Tibial nerve (tissue), 4 donors: ENCODE measurements around the gene IDH3G. TPM values are rescaled to one million over a fixed set of nuclear protein-coding genes. Genes with fewer than 3 reads are reported as not detected.

ENCODE experiments used
- DNase-seq, 2 donors: peaks; one replicate each; pipeline ENCODE4 v3.0.0-alpha.2; 2019; ENCODE audit warnings: low spot score in 2 of 2
- H3K27ac ChIP-seq, 4 donors: fragments of 200-600 bp; sonication (generic) in 3 of 4; one replicate each; pipeline ENCODE4 v1.5.1; 2017 to 2019; ENCODE audit warnings: mild to moderate bottlenecking in 1 of 4
- H3K27me3 ChIP-seq, 2 donors: fragments of 200-600 bp; sonication (generic) in 1 of 2; one replicate each; pipeline versions ENCODE4 v1.5.1 to v1.6.0; 2017 to 2019
- H3K36me3 ChIP-seq, 3 donors: fragments of 200-600 bp; sonication (generic); one replicate each; pipeline ENCODE4 v1.5.1; 2018 to 2019
- H3K4me1 ChIP-seq, 4 donors: fragments of 200-600 bp; sonication (generic) in 3 of 4; one replicate each; pipeline ENCODE4 v1.5.1; 2017 to 2019
- H3K4me3 ChIP-seq, 4 donors: fragments of 200-600 bp; sonication (generic) in 3 of 4; one replicate each; pipeline ENCODE4 v1.5.1; 2017 to 2019; ENCODE audit warnings: mild to moderate bottlenecking in 1 of 4, moderate library complexity in 1 of 4
- H3K9me3 ChIP-seq, 4 donors: fragments of 200-600 bp; sonication (generic) in 3 of 4; one replicate each; pipeline ENCODE4 v1.5.1; 2017 to 2019
- EP300 ChIP-seq, 2 donors: sonication (generic); formaldehyde crosslinking; IDR thresholded peaks; one replicate each; pipeline ENCODE4 v1.6.1; 2017; ENCODE audit warnings: antibody characterized with exemption in 2 of 2, mild to moderate bottlenecking in 1 of 2
- POLR2A ChIP-seq, 2 donors: fragments of 450-650 bp; IDR thresholded peaks; one replicate each; pipeline ENCODE4 v1.6.1; 2017; ENCODE audit warnings: antibody characterized with exemption in 2 of 2, mild to moderate bottlenecking in 2 of 2, moderate library complexity in 2 of 2
- WGBS, 2 donors: methylation state at CpG; one replicate each; pipeline ENCODE4 v1.1.5; 2018; 5-methylcytosine and 5-hydroxymethylcytosine counted together
- total RNA-seq, 4 donors: library from RNA; depleted of rRNA; stranded (reverse); fragments of >200 nt; gene quantifications; one replicate each; pipeline ENCODE4 v1.1.0, GENCODE V29; 2016
- TF ChIP-seq, protein P1 (sequence below), 5 experiments: fragments of 200-600 bp in 3 of 5; fragments of 450-650 bp in 2 of 5; sonication (generic) in 3 of 5; IDR thresholded peaks; one replicate each; pipeline ENCODE4 v1.5.1; 2016 to 2019; ENCODE audit warnings: antibody characterized with exemption in 5 of 5, mild to moderate bottlenecking in 3 of 5, moderate library complexity in 2 of 5

IDH3G gene
- total RNA-seq, result 100 to 1,000 TPM in 1 of 4 donors, 10 to 100 TPM in 3; 48.9 to 101 (median 83.2) TPM

DNA sequence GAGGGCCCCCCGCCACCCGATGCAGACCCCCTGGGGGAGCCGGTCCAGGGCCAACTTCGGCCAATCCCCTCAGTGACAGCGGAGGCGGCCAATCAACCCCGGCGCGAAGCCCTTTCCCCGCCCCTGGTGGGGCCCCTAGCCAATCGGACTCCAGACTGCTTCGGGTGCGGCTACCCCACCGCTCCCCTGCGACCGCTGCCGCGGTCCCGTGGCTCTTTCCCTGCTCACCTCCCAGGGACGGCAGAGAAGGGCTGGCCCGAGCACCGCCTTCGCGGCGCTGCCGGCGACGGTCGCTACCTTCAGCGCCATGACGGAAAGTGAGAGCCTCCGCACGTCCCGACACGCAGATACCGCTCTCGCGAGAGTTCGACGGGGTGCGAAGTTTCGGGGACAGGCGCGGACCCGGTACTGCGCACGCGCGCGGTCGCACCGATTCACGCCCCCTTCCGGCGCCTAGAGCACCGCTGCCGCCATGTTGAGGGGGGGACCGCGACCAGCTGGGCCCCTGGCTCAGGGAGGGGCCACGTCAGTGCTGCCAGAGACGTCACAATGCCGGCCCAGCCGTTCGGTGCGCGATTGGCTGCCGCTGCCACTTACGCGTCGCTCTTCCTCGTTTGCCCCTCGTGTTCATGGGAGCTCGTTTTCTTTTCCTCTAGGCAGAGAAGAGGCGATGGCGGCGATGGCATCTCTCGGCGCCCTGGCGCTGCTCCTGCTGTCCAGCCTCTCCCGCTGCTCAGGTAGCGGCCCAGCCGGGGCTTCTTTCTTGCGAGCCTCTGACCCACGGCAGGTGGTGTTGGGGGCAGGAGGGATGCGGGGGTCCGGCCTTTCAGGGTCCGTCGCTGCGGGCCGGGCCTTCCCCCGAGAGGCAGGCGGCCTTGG, at the start of gene IDH3G, which contains the start of gene SSR4:
TSS of gene IDH3G (minus strand) at position 358 of the 879 bp plus-strand sequence. CDS start at position 309, 49 bp downstream.
TSS of gene SSR4 (plus strand) at position 651 of the 879 bp plus-strand sequence. CDS start at position 671, 20 bp downstream.
- Histone ChIP-seq H3K27ac (peak within 1 kb of the TSS; percentile 82 to 95 (median 94)), H3K4me3 (peak within 1 kb of the TSS; percentile 57 to 73 (median 66)), H3K27me3 (no peaks in the 10 kb centered on the region), H3K9me3 (no peaks in the 10 kb centered on the region), H3K36me3 (peaks cover 0 to 36% (median 0%) of the 10 kb centered on the region in 3 donors), H3K4me1 (peaks cover 0 to 32% (median 3%) of the 10 kb centered on the region in 4 donors)
- TF ChIP-seq, protein P1, sequence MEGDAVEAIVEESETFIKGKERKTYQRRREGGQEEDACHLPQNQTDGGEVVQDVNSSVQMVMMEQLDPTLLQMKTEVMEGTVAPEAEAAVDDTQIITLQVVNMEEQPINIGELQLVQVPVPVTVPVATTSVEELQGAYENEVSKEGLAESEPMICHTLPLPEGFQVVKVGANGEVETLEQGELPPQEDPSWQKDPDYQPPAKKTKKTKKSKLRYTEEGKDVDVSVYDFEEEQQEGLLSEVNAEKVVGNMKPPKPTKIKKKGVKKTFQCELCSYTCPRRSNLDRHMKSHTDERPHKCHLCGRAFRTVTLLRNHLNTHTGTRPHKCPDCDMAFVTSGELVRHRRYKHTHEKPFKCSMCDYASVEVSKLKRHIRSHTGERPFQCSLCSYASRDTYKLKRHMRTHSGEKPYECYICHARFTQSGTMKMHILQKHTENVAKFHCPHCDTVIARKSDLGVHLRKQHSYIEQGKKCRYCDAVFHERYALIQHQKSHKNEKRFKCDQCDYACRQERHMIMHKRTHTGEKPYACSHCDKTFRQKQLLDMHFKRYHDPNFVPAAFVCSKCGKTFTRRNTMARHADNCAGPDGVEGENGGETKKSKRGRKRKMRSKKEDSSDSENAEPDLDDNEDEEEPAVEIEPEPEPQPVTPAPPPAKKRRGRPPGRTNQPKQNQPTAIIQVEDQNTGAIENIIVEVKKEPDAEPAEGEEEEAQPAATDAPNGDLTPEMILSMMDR (IDR thresholded peaks at IDR 0.05), result peak in 2 of 5 experiments; percentile 27 to 45
- TF ChIP-seq EP300 (IDR thresholded peaks at IDR 0.05) (peak; percentile 66 to 82), POLR2A (IDR thresholded peaks at IDR 0.05) (peak in 1 of 2 donors; percentile 50)
- 0 to 43% methylated on average over 13 to 88 of the region's 92 CpGs for WGBS, 2 donors
- DNase-seq, result peak; percentile 85 to 87

DNA sequence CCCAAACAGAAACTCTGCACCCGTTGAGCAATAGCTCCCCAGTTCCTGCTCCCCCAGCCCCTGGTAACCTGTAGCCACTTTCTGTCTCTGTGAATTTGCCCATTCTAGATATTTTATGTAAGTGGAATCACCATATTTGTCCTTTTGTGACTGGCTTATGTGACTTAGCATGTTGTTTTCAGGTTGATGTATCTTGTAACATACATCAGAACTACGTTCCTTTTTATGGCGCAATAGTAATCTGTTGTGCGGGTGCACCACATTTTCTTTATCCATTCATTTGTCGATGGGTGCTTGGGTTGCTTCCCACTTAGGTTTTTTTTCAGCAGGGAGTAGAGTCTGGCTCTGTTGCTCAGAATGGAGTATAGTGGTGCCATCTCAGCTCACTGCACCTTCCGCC, 42.7 kb upstream of the IDH3G start:
- Histone ChIP-seq H3K4me3 (no peak overlapping the region), H3K4me1 (no peaks in the 10 kb centered on the region), H3K27ac (no peak overlapping the region), H3K27me3 (peaks cover 0 to 28% of the 10 kb centered on the region in 2 donors), H3K36me3 (no peaks in the 10 kb centered on the region), H3K9me3 (no peaks in the 10 kb centered on the region)
- DNase-seq, result no peak
- 90 to 91% methylated on average over 6 of the region's 6 CpGs for WGBS, 2 donors
- no peak for TF ChIP-seq POLR2A (IDR thresholded peaks at IDR 0.05)
- TF ChIP-seq, protein P1 (IDR thresholded peaks at IDR 0.05), result no peak
- TF ChIP-seq EP300 (IDR thresholded peaks at IDR 0.05), result no peak

DNA sequence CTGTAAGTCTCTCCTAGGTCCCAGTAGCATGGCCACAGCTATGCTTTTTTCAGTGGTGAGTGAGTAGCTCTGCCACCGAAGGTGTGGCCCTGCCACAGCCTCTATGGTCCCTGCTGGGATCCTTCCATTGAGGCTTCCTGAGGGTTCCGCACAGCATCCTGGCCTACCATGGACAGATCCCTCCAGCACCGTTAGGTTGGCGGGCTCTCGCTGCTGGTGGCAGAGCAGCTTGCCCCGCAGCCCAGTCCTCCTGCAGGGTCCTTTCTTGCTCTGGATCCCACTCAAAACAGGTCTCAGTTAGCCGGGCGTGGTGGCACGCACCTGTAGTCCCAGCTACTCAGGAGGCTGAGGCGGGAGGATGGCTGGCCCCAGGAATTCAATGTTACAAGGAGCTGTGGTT, 38.6 kb upstream of the IDH3G start:
- Histone ChIP-seq H3K4me3 (no peak overlapping the region), H3K36me3 (no peaks in the 10 kb centered on the region), H3K9me3 (no peaks in the 10 kb centered on the region), H3K4me1 (peaks cover 0 to 13% (median 0%) of the 10 kb centered on the region in 4 donors), H3K27ac (no peak overlapping the region), H3K27me3 (peaks cover 0 to 29% of the 10 kb centered on the region in 2 donors)
- TF ChIP-seq EP300 (IDR thresholded peaks at IDR 0.05) (no peak), POLR2A (IDR thresholded peaks at IDR 0.05) (no peak)
- TF ChIP-seq, protein P1 (IDR thresholded peaks at IDR 0.05), result no peak
- no peak for DNase-seq
- WGBS, 2 donors, result 93% methylated on average over 9 of the region's 10 CpGs; no CpG with 5 or more reads in 1 of the 2 donors

DNA sequence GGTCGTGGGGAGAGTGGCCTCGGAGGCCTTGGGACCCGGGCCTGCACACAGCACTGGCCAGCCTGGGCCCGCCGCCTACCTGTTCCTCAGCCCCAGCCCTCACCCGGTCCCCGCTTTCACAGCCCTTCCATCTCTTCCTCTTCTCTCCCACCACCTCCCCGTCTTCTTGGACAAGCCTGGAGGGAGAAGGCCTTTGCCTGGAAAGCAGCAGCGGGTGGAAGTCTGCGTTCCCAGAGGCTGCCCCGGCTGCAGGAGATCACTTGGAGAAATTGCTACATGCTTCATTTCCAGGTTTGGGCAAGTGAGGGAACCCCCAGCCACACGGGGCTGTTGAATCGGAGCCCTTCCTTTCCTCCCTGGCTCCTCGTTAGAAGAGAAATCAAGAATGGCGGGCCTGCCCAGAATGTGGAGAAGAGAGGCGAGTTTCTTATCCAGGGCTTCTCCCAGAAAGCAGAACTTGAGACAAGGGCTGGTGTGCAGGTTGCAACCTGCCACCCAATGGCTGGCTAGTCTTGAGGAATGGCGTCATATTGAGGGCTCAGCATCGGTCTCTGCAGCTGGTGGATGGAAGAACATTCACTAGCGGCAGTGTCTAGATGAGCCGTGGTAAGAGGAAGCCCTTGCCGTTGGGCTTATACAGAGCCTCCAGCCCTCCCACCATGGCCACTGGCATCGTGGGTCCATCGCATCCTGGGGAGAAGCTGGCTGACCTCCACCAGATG, 37.4 kb upstream of the IDH3G start:
- no peaks in the 10 kb centered on the region for H3K9me3 ChIP-seq
- peaks cover 0 to 29% of the 10 kb centered on the region in 2 donors for H3K27me3 ChIP-seq
- H3K27ac ChIP-seq, result peak overlapping the region in 1 of 4 donors; percentile 17
- WGBS, 2 donors, result 66 to 85% methylated on average over 11 to 23 of the region's 23 CpGs
- H3K4me3 ChIP-seq, result no peak overlapping the region
- TF ChIP-seq POLR2A (IDR thresholded peaks at IDR 0.05), result no peak
- TF ChIP-seq, protein P1 (IDR thresholded peaks at IDR 0.05), result no peak
- TF ChIP-seq EP300 (IDR thresholded peaks at IDR 0.05), result no peak
- no peak for DNase-seq
- H3K4me1 ChIP-seq, result peaks cover 0 to 13% (median 0%) of the 10 kb centered on the region in 4 donors
- no peaks in the 10 kb centered on the region for H3K36me3 ChIP-seq
